ENCODE measurements around the gene PRIMA1.

The PRIMA1 gene

GRCh38 chr14:93717668-93718320, 70.5 kb downstream of the PRIMA1 start:
- Histone ChIP-seq H2AFZ (no peak overlapping the region), H3K9me3 (ENCODE audit: control insufficient read depth, low read length) (no peaks in the 10 kb centered on the region), H3K27me3 (ENCODE audit: control insufficient read depth, insufficient read depth, low read length) (no peaks in the 10 kb centered on the region), H3K4me2 (ENCODE audit: low read length) (no peak overlapping the region), H3K79me2 (no peaks in the 10 kb centered on the region), H3K4me3 (ENCODE audit: low read depth, low read length) (no peak overlapping the region), H3K4me1 (peaks cover under 1% of the 10 kb centered on the region), H3K27ac (no peak overlapping the region), H3K36me3 (ENCODE audit: control insufficient read depth, insufficient read depth, low read length) (no peaks in the 10 kb centered on the region), H3K9ac (no peak overlapping the region)
- TF ChIP-seq CTCF (IDR thresholded peaks at IDR 0.05), result no peak

GRCh38 chr14:93716746-93717667, 71.3 kb downstream of the PRIMA1 start:
- Histone ChIP-seq H3K79me2 (no peaks in the 10 kb centered on the region), H3K27me3 (ENCODE audit: control insufficient read depth, insufficient read depth, low read length) (no peaks in the 10 kb centered on the region), H3K4me3 (ENCODE audit: low read depth, low read length) (no peak overlapping the region), H3K4me2 (ENCODE audit: low read length) (no peak overlapping the region), H3K9me3 (ENCODE audit: control insufficient read depth, low read length) (no peaks in the 10 kb centered on the region), H3K9ac (no peak overlapping the region), H3K4me1 (peaks cover 6% of the 10 kb centered on the region), H2AFZ (no peak overlapping the region), H3K27ac (no peak overlapping the region), H3K36me3 (ENCODE audit: control insufficient read depth, insufficient read depth, low read length) (no peaks in the 10 kb centered on the region)
- TF ChIP-seq CTCF (IDR thresholded peaks at IDR 0.05), result no peak

GRCh38 chr14:93716002-93716745, 72.1 kb downstream of the PRIMA1 start:
- Histone ChIP-seq H3K4me3 (ENCODE audit: low read depth, low read length) (no peak overlapping the region), H3K9me3 (ENCODE audit: control insufficient read depth, low read length) (no peaks in the 10 kb centered on the region), H2AFZ (no peak overlapping the region), H3K79me2 (no peaks in the 10 kb centered on the region), H3K4me2 (ENCODE audit: low read length) (no peak overlapping the region), H3K27me3 (ENCODE audit: control insufficient read depth, insufficient read depth, low read length) (no peaks in the 10 kb centered on the region), H3K36me3 (ENCODE audit: control insufficient read depth, insufficient read depth, low read length) (no peaks in the 10 kb centered on the region), H3K9ac (no peak overlapping the region), H3K4me1 (peaks cover 6% of the 10 kb centered on the region), H3K27ac (no peak overlapping the region)
- no peak for TF ChIP-seq CTCF (IDR thresholded peaks at IDR 0.05)

GRCh38 chr14:93715279-93715927, 72.9 kb downstream of the PRIMA1 start:
- Histone ChIP-seq H3K4me1 (peaks cover 6% of the 10 kb centered on the region), H3K36me3 (ENCODE audit: control insufficient read depth, insufficient read depth, low read length) (no peaks in the 10 kb centered on the region), H3K4me2 (ENCODE audit: low read length) (no peak overlapping the region), H3K79me2 (no peaks in the 10 kb centered on the region), H2AFZ (no peak overlapping the region), H3K9ac (no peak overlapping the region), H3K9me3 (ENCODE audit: control insufficient read depth, low read length) (no peaks in the 10 kb centered on the region), H3K4me3 (ENCODE audit: low read depth, low read length) (no peak overlapping the region), H3K27ac (no peak overlapping the region), H3K27me3 (ENCODE audit: control insufficient read depth, insufficient read depth, low read length) (no peaks in the 10 kb centered on the region)
- TF ChIP-seq CTCF (IDR thresholded peaks at IDR 0.05), result no peak
